K562 (cell line): ENCODE measurements around the gene SHLD1. TPM values are rescaled to one million over a fixed set of nuclear protein-coding genes. Genes with fewer than 3 reads are reported as not detected.

Source experiments
- CBX5 ChIP-seq: IDR thresholded peaks from 2 replicates; pipeline ENCODE4 v1.6.1; 2014; ENCODE audit warnings: low read depth, borderline replicate concordance
- GATA2 ChIP-seq: sonication (generic); formaldehyde crosslinking; IDR thresholded peaks from 2 replicates; pipeline ENCODE4 v1.4.0; 2020; ENCODE audit warnings: mild to moderate bottlenecking, missing genetic modification reagents
- HSF4 ChIP-seq: fragments of 250-450 bp; sonication (Bioruptor Pico); IDR thresholded peaks from 2 replicates; pipeline ENCODE4 v2.1.2; 2022; ENCODE audit warnings: mild to moderate bottlenecking, moderate library complexity, borderline replicate concordance
- NR4A1 ChIP-seq, 2 experiments: fragments of 250-450 bp in 1 of 2; fragments of 450-650 bp in 1 of 2; sonication (Bioruptor Pico) in 1 of 2; IDR thresholded peaks; 2 replicates each; pipeline versions ENCODE4 v1.4.0 to v1.6.1; 2016 to 2020; ENCODE audit warnings: mild to moderate bottlenecking in 2 of 2, missing compliant biosample characterization in 1 of 2, missing genetic modification characterization in 1 of 2, moderate library complexity in 1 of 2
- POLR3A ChIP-seq: IDR thresholded peaks from 2 replicates; pipeline ENCODE4 v1.6.1; 2011; ENCODE audit warnings: borderline replicate concordance, mild to moderate bottlenecking, moderate library complexity; ENCODE audit not compliant: insufficient read length, insufficient read depth; ENCODE audit errors: extremely low read depth
- POLR3G ChIP-seq: IDR thresholded peaks from 2 replicates; pipeline ENCODE4 v1.6.1; 2011; ENCODE audit not compliant: insufficient read length, insufficient replicate concordance; ENCODE audit errors: extremely low read depth
- SMARCB1 ChIP-seq: IDR thresholded peaks from 2 replicates; pipeline ENCODE4 v1.6.1; 2011; ENCODE audit warnings: improper control_type of control experiment, low read depth; ENCODE audit not compliant: insufficient read length
- TAF15 ChIP-seq: fragments of 200-400 bp; formaldehyde crosslinking; IDR thresholded peaks from 2 replicates; pipeline ENCODE4 v1.6.1; 2017; ENCODE audit warnings: mild to moderate bottlenecking, low read depth, low read length, moderate library complexity
- ZNF274 ChIP-seq: IDR thresholded peaks from 2 replicates; pipeline ENCODE4 v1.6.1; 2011; ENCODE audit warnings: low read depth, mild to moderate bottlenecking, low read length, moderate library complexity, borderline replicate concordance
- ZNF324 ChIP-seq: fragments of 250-450 bp; sonication (Bioruptor Pico); IDR thresholded peaks from 2 replicates; pipeline ENCODE4 v1.4.0; 2020; ENCODE audit warnings: mild to moderate bottlenecking
- polyA plus RNA-seq, 8 experiments: library from polyadenylated mRNA; depleted of rRNA in 4 of 8; stranded (reverse) in 5 of 8; unstranded in 3 of 8; fragments of >200 nt; fragmentation: Nextera tagmentation in 2 of 8; fragmentation: Illumina TruSeq in 1 of 8; extraction: Ambion mirVana in 2 of 8; extraction: Trizol in 1 of 8; gene quantifications; 2 replicates each; pipeline versions ENCODE4 v1.2.1 to v1.2.3, GENCODE V29; 2011 to 2014; ENCODE audit warnings: inconsistent platforms in 1 of 8, missing spikeins in 1 of 8
- total RNA-seq, 7 experiments: library from RNA; depleted of rRNA in 6 of 7; stranded (reverse); fragments of >200 nt in 6 of 7; fragmentation: Illumina TruSeq in 2 of 7; extraction: Trizol in 2 of 7; gene quantifications; 2 replicates each; pipeline versions ENCODE4 v1.2.1 to v1.2.3, GENCODE V29; 2011 to 2021; ENCODE audit warnings: low replicate concordance in 1 of 7
- TF ChIP-seq, protein P1 (sequence below): fragments of 200-600 bp; sonication (generic); IDR thresholded peaks from one replicate; pipeline ENCODE4 v1.6.1; 2012; ENCODE audit warnings: mild to moderate bottlenecking, low read depth, low read length, inconsistent platforms
- TF ChIP-seq, protein P2 (sequence below): fragments of 250-450 bp; sonication (Bioruptor Pico); IDR thresholded peaks from 2 replicates; pipeline ENCODE4 v1.5.0; 2020; ENCODE audit warnings: mild to moderate bottlenecking, borderline replicate concordance

The SHLD1 gene
- total and polyA plus RNA-seq, 9 of the 15 experiments (the other 6 are each of a cell fraction or from before 2014, with no cell fraction given) = 3.7 to 21.6 (median 8.2) TPM

DNA sequence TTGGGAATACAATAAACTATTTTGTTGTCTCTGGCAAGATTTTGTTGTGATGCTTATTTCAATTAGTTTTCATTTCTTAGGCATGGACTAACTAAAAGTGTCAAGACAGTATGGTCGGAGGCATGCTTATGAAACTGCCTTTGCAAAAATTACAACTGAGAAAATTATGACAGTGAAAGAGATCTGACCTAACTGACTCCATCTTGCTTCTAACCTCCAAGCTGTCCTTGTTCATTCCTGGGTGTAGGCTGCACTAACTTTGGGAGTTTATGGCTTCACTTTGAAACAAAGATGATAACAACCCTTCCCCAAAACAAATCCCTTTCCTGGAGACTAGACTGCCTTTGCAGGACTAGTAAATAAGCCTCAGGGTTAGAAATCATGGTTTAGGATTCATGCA lies 4.1 kb upstream of the SHLD1 start (continued):
- TF ChIP-seq, protein P1, sequence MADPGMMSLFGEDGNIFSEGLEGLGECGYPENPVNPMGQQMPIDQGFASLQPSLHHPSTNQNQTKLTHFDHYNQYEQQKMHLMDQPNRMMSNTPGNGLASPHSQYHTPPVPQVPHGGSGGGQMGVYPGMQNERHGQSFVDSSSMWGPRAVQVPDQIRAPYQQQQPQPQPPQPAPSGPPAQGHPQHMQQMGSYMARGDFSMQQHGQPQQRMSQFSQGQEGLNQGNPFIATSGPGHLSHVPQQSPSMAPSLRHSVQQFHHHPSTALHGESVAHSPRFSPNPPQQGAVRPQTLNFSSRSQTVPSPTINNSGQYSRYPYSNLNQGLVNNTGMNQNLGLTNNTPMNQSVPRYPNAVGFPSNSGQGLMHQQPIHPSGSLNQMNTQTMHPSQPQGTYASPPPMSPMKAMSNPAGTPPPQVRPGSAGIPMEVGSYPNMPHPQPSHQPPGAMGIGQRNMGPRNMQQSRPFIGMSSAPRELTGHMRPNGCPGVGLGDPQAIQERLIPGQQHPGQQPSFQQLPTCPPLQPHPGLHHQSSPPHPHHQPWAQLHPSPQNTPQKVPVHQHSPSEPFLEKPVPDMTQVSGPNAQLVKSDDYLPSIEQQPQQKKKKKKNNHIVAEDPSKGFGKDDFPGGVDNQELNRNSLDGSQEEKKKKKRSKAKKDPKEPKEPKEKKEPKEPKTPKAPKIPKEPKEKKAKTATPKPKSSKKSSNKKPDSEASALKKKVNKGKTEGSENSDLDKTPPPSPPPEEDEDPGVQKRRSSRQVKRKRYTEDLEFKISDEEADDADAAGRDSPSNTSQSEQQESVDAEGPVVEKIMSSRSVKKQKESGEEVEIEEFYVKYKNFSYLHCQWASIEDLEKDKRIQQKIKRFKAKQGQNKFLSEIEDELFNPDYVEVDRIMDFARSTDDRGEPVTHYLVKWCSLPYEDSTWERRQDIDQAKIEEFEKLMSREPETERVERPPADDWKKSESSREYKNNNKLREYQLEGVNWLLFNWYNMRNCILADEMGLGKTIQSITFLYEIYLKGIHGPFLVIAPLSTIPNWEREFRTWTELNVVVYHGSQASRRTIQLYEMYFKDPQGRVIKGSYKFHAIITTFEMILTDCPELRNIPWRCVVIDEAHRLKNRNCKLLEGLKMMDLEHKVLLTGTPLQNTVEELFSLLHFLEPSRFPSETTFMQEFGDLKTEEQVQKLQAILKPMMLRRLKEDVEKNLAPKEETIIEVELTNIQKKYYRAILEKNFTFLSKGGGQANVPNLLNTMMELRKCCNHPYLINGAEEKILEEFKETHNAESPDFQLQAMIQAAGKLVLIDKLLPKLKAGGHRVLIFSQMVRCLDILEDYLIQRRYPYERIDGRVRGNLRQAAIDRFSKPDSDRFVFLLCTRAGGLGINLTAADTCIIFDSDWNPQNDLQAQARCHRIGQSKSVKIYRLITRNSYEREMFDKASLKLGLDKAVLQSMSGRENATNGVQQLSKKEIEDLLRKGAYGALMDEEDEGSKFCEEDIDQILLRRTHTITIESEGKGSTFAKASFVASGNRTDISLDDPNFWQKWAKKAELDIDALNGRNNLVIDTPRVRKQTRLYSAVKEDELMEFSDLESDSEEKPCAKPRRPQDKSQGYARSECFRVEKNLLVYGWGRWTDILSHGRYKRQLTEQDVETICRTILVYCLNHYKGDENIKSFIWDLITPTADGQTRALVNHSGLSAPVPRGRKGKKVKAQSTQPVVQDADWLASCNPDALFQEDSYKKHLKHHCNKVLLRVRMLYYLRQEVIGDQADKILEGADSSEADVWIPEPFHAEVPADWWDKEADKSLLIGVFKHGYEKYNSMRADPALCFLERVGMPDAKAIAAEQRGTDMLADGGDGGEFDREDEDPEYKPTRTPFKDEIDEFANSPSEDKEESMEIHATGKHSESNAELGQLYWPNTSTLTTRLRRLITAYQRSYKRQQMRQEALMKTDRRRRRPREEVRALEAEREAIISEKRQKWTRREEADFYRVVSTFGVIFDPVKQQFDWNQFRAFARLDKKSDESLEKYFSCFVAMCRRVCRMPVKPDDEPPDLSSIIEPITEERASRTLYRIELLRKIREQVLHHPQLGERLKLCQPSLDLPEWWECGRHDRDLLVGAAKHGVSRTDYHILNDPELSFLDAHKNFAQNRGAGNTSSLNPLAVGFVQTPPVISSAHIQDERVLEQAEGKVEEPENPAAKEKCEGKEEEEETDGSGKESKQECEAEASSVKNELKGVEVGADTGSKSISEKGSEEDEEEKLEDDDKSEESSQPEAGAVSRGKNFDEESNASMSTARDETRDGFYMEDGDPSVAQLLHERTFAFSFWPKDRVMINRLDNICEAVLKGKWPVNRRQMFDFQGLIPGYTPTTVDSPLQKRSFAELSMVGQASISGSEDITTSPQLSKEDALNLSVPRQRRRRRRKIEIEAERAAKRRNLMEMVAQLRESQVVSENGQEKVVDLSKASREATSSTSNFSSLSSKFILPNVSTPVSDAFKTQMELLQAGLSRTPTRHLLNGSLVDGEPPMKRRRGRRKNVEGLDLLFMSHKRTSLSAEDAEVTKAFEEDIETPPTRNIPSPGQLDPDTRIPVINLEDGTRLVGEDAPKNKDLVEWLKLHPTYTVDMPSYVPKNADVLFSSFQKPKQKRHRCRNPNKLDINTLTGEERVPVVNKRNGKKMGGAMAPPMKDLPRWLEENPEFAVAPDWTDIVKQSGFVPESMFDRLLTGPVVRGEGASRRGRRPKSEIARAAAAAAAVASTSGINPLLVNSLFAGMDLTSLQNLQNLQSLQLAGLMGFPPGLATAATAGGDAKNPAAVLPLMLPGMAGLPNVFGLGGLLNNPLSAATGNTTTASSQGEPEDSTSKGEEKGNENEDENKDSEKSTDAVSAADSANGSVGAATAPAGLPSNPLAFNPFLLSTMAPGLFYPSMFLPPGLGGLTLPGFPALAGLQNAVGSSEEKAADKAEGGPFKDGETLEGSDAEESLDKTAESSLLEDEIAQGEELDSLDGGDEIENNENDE = no peak
- TF ChIP-seq CBX5 (no peak), ZNF274 (no peak), POLR3G (no peak), TAF15 (no peak), POLR3A (no peak), GATA2 (CRISPR knock-in tag) (no peak), NR4A1 (CRISPR knock-in tag; IDR thresholded peaks at IDR 0.05) (no peak), NR4A1 (tag; IDR thresholded peaks at IDR 0.05) (peak; percentile 92), ZNF324 (CRISPR knock-in tag) (no peak), HSF4 (CRISPR knock-in tag) (peak; percentile 54; the same call in 1 of the 2 replicates), SMARCB1 (no peak)
- TF ChIP-seq, protein P2, sequence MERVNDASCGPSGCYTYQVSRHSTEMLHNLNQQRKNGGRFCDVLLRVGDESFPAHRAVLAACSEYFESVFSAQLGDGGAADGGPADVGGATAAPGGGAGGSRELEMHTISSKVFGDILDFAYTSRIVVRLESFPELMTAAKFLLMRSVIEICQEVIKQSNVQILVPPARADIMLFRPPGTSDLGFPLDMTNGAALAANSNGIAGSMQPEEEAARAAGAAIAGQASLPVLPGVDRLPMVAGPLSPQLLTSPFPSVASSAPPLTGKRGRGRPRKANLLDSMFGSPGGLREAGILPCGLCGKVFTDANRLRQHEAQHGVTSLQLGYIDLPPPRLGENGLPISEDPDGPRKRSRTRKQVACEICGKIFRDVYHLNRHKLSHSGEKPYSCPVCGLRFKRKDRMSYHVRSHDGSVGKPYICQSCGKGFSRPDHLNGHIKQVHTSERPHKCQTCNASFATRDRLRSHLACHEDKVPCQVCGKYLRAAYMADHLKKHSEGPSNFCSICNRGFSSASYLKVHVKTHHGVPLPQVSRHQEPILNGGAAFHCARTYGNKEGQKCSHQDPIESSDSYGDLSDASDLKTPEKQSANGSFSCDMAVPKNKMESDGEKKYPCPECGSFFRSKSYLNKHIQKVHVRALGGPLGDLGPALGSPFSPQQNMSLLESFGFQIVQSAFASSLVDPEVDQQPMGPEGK = no peak
